GM19193 (cell line): ENCODE results near the gene PAK1IP1.

Source experiments
- POLR2A ChIP-seq: IDR thresholded peaks from 4 replicates; pipeline ENCODE4 v1.6.1; 2011; ENCODE audit not compliant: insufficient read depth, insufficient read length; ENCODE audit errors: extremely low read depth

The PAK1IP1 gene

GRCh38 chr6:10686901-10687300 lies 7.9 kb upstream of the PAK1IP1 start:
- no peak for TF ChIP-seq POLR2A

GRCh38 chr6:10687582-10687981 lies 7.2 kb upstream of the PAK1IP1 start:
- TF ChIP-seq POLR2A: no peak

- no peak for TF ChIP-seq POLR2A
Measured at GRCh38 chr6:10690651-10691445, 3.9 kb upstream of the PAK1IP1 start.

GRCh38 chr6:10692965-10693538 lies 1.7 kb upstream of the PAK1IP1 start:
- TF ChIP-seq POLR2A: no peak

GRCh38 chr6:10695086-10695657 lies 400 bp downstream of the PAK1IP1 start:
- TF ChIP-seq POLR2A: no peak

- TF ChIP-seq POLR2A: no peak
Measured at GRCh38 chr6:10696655-10697054, 1.9 kb downstream of the PAK1IP1 start.

GRCh38 chr6:10713962-10714361 lies 19.2 kb downstream of the PAK1IP1 start:
- TF ChIP-seq POLR2A: no peak

- no peak for TF ChIP-seq POLR2A
Measured at GRCh38 chr6:10719296-10719963, 24.7 kb downstream of the PAK1IP1 start.

- TF ChIP-seq POLR2A: no peak
Measured at GRCh38 chr6:10719964-10720264, 25.1 kb downstream of the PAK1IP1 start.

- TF ChIP-seq POLR2A: peak; percentile 33
Measured at GRCh38 chr6:10720265-10720959, 25.6 kb downstream of the PAK1IP1 start.

- TF ChIP-seq POLR2A: no peak
Measured at GRCh38 chr6:10721850-10722569, 27.2 kb downstream of the PAK1IP1 start.

GRCh38 chr6:10722570-10722819 lies 27.7 kb downstream of the PAK1IP1 start:
- no peak for TF ChIP-seq POLR2A

GRCh38 chr6:10722820-10723566 lies 28.2 kb downstream of the PAK1IP1 start, which contains the start of gene TMEM14C:
Gene TMEM14C (plus strand): TSS chr6:10723070. CDS start chr6:10724614, 1,544 bp downstream.
- peak; percentile 87 for TF ChIP-seq POLR2A

- no peak for TF ChIP-seq POLR2A
Measured at GRCh38 chr6:10723567-10723881, 28.8 kb downstream of the PAK1IP1 start.
